Stomach (tissue), 9 donors: ENCODE measurements around the gene CCIN. TPM values are rescaled to one million over a fixed set of nuclear protein-coding genes. Genes with fewer than 3 reads are reported as not detected.
A peak's percentile ranks its signal among the peaks of the same experiment; 100 is the strongest.

ENCODE experiments used
- DNase-seq, 2 donors: peaks; one replicate each; pipeline versions ENCODE4 v3.0.0 to v3.0.0-alpha.2; 2013 to 2019
- H3K27ac ChIP-seq, 5 donors: fragments of 200-600 bp in 4 of 5; sonication (generic) in 4 of 5; one replicate each; pipeline ENCODE4 v1.5.1; 2013 to 2019; ENCODE audit warnings: mild to moderate bottlenecking in 1 of 5, moderate library complexity in 1 of 5
- H3K27me3 ChIP-seq, 3 donors: fragments of 200-600 bp; sonication (generic); one replicate each; pipeline ENCODE4 v1.5.1; 2017 to 2019; ENCODE audit warnings: mixed run types in 1 of 3
- H3K36me3 ChIP-seq, 4 donors: fragments of 200-600 bp; sonication (generic); 1 replicate in 3 of 4; 2 replicates in 1 of 4; pipeline ENCODE4 v1.5.1; 2016 to 2019
- H3K4me1 ChIP-seq, 4 donors: fragments of 200-600 bp; sonication (generic); one replicate each; pipeline ENCODE4 v1.5.1; 2016 to 2019
- H3K4me3 ChIP-seq, 4 donors: fragments of 200-600 bp; sonication (generic) in 3 of 4; one replicate each; pipeline ENCODE4 v1.5.1; 2016 to 2019; ENCODE audit warnings: mild to moderate bottlenecking in 1 of 4
- H3K9me3 ChIP-seq, 4 donors: fragments of 200-600 bp; sonication (generic); one replicate each; pipeline ENCODE4 v1.5.1; 2016 to 2019
- EP300 ChIP-seq: sonication (generic); formaldehyde crosslinking; IDR thresholded peaks from one replicate; pipeline ENCODE4 v1.6.1; 2017; ENCODE audit warnings: antibody characterized with exemption
- POLR2A ChIP-seq, 4 donors: fragments of 450-650 bp; IDR thresholded peaks; one replicate each; pipeline ENCODE4 v1.6.1; 2016; ENCODE audit warnings: antibody characterized with exemption in 4 of 4, control low read depth in 2 of 4, mild to moderate bottlenecking in 1 of 4, moderate library complexity in 1 of 4
- POLR2AphosphoS5 ChIP-seq, 3 donors: sonication (generic); formaldehyde crosslinking; IDR thresholded peaks; one replicate each; pipeline ENCODE4 v1.6.1; 2016; ENCODE audit warnings: antibody characterized with exemption in 3 of 3
- WGBS, 5 donors: extraction: QIAGEN DNeasy Blood & Tissue Kit in 3 of 5; methylation state at CpG; one replicate each; pipeline versions ENCODE4 v1.1.5 to v1.1.7; 2013 to 2018; 5-methylcytosine and 5-hydroxymethylcytosine counted together
- intact Hi-C: fragments of 100-400 bp; cut with DNase I; formaldehyde crosslinking; loops from one replicate; pipeline ENCODE4 v1.15.1; 2023; ENCODE audit warnings: low total_unique reads
- polyA plus RNA-seq, 3 donors: library from polyadenylated mRNA; stranded (reverse); fragments of 200-250 nt; gene quantifications; one replicate each; pipeline ENCODE4 v1.2.3, GENCODE V29; 2013
- total RNA-seq, 5 donors: library from RNA; depleted of rRNA; stranded (reverse); fragments of >200 nt; gene quantifications; one replicate each; pipeline versions ENCODE4 v1.1.0 to v1.2.3, GENCODE V29; 2014 to 2016
- TF ChIP-seq, protein P1 (sequence below), 7 experiments: fragments of 450-650 bp in 4 of 7; fragments of 200-600 bp in 3 of 7; sonication (generic) in 3 of 7; IDR thresholded peaks; one replicate each; pipeline ENCODE4 v1.5.1; 2016 to 2019; ENCODE audit warnings: antibody characterized with exemption in 7 of 7, control low read depth in 2 of 7, mild to moderate bottlenecking in 1 of 7
- donor health status: healthy with polysubstance abuse.
- donor health status: Bipolar disorder and iron deficiency.
- donor health status: healthy.

Gene CCIN
- total and polyA plus RNA-seq, 8 donors: 0.08 to 1.3 (median 0.45) TPM; not detected in 3

DNA sequence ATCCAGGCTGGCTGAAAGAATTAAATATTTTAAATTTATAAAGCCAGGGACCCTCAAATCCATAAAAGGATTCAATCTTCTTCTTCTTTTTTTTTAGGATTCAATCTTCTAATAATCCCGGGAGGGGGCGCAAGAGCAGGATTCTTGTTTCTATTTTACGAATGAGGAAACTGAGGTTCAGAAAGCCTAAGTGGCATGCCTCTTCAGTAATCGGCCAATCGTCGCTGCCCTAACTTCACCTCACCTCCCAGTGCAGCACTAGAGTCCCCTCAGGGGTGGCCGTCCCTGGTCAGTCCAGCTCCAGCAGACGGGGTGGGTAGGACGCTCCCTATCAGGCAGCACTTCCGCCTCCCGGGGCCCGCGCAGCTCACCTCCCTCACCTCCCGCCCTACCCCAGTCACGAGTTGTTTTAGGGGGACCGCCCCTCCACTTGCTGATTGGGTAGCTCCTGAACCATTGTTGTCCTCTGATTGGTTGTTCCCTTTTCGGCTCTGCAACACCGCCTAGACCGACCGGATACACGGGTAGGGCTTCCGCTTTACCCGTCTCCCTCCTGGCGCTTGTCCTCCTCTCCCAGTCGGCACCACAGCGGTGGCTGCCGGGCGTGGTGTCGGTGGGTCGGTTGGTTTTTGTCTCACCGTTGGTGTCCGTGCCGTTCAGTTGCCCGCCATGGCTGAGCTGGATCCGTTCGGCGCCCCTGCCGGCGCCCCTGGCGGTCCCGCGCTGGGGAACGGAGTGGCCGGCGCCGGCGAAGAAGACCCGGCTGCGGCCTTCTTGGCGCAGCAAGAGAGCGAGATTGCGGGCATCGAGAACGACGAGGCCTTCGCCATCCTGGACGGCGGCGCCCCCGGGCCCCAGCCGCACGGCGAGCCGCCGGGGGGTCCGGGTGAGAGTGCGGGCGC is 21.5 kb downstream of the CCIN start, which contains the start of gene CLTA:
Gene CLTA, plus strand, starts transcription at position 534 of the 902 bp plus-strand sequence. Its CDS starts 136 bp downstream, at position 670.
- Histone ChIP-seq H3K36me3 (peaks cover 0 to 6% (median 4%) of the 10 kb centered on the region in 4 donors), H3K4me3 (peak within 1 kb of the TSS; percentile 73 to 98 (median 90)), H3K27ac (peak within 1 kb of the TSS; percentile 88 to 98 (median 94)), H3K9me3 (no peaks in the 10 kb centered on the region), H3K27me3 (no peaks in the 10 kb centered on the region), H3K4me1 (peaks cover 31 to 46% (median 38%) of the 10 kb centered on the region in 4 donors)
- intact Hi-C loops: loop anchor here (5.0 kb wide), 1 partner anchor 137 kb away; no protein-coding TSS in a partner anchor
- WGBS, 5 donors: 0% methylated on average over 34 to 68 of the region's 68 CpGs
- TF ChIP-seq POLR2AphosphoS5 (IDR thresholded peaks at IDR 0.05): peak; percentile 44 to 98 (median 96)
- TF ChIP-seq EP300: no peak
- TF ChIP-seq, protein P1, sequence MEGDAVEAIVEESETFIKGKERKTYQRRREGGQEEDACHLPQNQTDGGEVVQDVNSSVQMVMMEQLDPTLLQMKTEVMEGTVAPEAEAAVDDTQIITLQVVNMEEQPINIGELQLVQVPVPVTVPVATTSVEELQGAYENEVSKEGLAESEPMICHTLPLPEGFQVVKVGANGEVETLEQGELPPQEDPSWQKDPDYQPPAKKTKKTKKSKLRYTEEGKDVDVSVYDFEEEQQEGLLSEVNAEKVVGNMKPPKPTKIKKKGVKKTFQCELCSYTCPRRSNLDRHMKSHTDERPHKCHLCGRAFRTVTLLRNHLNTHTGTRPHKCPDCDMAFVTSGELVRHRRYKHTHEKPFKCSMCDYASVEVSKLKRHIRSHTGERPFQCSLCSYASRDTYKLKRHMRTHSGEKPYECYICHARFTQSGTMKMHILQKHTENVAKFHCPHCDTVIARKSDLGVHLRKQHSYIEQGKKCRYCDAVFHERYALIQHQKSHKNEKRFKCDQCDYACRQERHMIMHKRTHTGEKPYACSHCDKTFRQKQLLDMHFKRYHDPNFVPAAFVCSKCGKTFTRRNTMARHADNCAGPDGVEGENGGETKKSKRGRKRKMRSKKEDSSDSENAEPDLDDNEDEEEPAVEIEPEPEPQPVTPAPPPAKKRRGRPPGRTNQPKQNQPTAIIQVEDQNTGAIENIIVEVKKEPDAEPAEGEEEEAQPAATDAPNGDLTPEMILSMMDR (IDR thresholded peaks at IDR 0.05): peak in 4 of 7 experiments; percentile 29 to 56 (median 42)
- TF ChIP-seq POLR2A (IDR thresholded peaks at IDR 0.05): peak in 2 of 4 donors; percentile 39 to 49
- peak; percentile 96 to 99 for DNase-seq

DNA sequence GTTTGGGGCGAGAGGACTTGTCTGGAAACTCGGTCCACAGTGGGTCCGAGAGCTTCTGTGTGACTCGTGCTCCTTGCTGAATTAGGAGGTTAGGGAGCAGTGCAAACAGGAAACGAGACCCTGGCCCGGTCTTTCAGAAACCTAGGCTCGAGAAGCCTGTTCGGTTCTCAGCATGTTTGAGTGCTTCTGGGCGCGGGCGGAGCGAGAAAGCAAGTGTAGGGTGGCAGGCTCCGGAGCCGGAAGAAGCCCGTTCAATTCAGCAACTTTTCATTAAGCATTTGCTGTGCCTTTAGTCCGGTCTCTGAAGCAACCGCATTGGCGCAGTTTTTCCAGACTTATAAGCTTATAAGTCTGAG is 22.1 kb downstream of the CCIN start:
- peak; percentile 35 to 64 for DNase-seq
- H3K9me3 ChIP-seq: no peaks in the 10 kb centered on the region
- no peaks in the 10 kb centered on the region for H3K27me3 ChIP-seq
- WGBS, 5 donors: 0 to 1% (median 1%) methylated on average over 14 to 18 of the region's 18 CpGs
- TF ChIP-seq POLR2A (IDR thresholded peaks at IDR 0.05) (no peak), EP300 (no peak), POLR2AphosphoS5 (IDR thresholded peaks at IDR 0.05) (no peak)
- TF ChIP-seq, protein P1 (IDR thresholded peaks at IDR 0.05): no peak
- intact Hi-C loops: loop anchor here (5.0 kb wide), 1 partner anchor 136 kb away; no protein-coding TSS in a partner anchor
- H3K36me3 ChIP-seq: peaks cover 0 to 10% (median 9%) of the 10 kb centered on the region in 4 donors
- peak overlapping the region; percentile 73 to 98 (median 90) for H3K4me3 ChIP-seq
- H3K4me1 ChIP-seq: peaks cover 31 to 52% (median 38%) of the 10 kb centered on the region in 4 donors
- peak overlapping the region; percentile 85 to 98 (median 94) for H3K27ac ChIP-seq

DNA sequence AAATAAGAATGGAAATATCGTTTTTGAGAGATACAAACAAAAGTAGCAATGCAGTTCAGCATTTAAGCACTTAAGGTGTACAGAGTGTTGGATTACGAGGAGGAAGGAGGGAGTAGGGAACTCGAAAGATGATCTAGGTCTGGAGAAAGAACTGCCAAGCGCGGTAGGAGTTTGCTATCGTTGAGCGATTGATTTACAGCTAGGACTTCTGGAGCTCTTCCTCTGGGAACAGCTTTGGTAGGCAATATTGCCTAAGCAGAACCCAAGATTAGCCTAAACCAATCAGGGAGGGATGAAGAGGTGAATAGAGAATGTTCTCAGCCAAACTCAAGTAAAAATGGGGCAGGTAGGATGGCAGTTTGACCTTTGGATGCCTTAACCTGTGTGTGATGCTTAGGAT is 22.5 kb downstream of the CCIN start:
- Histone ChIP-seq H3K9me3 (no peaks in the 10 kb centered on the region), H3K27me3 (no peaks in the 10 kb centered on the region), H3K36me3 (peaks cover 0 to 14% (median 9%) of the 10 kb centered on the region in 4 donors), H3K27ac (peak overlapping the region in 4 of 5 donors; percentile 88 to 98 (median 94)), H3K4me3 (peak overlapping the region; percentile 73 to 98 (median 90)), H3K4me1 (peaks cover 31 to 56% (median 41%) of the 10 kb centered on the region in 4 donors)
- no peak for TF ChIP-seq POLR2A (IDR thresholded peaks at IDR 0.05)
- TF ChIP-seq, protein P1 (IDR thresholded peaks at IDR 0.05): no peak
- no peak for TF ChIP-seq POLR2AphosphoS5 (IDR thresholded peaks at IDR 0.05)
- TF ChIP-seq EP300: no peak
- DNase-seq: no peak
- intact Hi-C loops: loop anchor here (5.0 kb wide), 1 partner anchor 136 kb away; no protein-coding TSS in a partner anchor
- 0 to 3% (median 1%) methylated on average over 7 of the region's 7 CpGs for WGBS, 5 donors

DNA sequence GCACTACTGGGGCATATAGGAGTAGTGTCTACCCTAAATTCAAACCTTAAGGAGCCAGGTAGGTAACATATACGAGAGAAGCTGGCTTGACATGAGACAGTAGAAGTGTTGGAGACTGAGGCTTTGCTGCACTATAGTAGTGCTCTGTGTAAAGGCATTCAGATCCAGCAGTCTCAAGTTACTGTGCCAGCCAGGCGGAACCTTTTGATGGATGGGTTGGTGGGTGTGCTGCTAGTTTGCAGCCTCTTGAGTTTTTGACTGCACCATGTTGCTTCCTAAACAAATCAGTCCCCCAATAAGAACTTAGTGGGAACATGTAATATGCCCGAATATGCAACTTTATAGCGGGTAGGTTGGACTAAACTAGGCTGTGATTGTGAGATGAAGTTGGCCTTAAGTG is 23.0 kb downstream of the CCIN start:
- no peaks in the 10 kb centered on the region for H3K9me3 ChIP-seq
- TF ChIP-seq, protein P1 (IDR thresholded peaks at IDR 0.05): no peak
- no peak for TF ChIP-seq EP300
- no peak for TF ChIP-seq POLR2A (IDR thresholded peaks at IDR 0.05)
- TF ChIP-seq POLR2AphosphoS5 (IDR thresholded peaks at IDR 0.05): no peak
- DNase-seq: no peak
- H3K27ac ChIP-seq: peak overlapping the region in 2 of 5 donors; percentile 88 to 98
- peaks cover 0 to 19% (median 11%) of the 10 kb centered on the region in 4 donors for H3K36me3 ChIP-seq
- peak overlapping the region; percentile 73 to 98 (median 90) for H3K4me3 ChIP-seq
- intact Hi-C loops: loop anchor here (5.0 kb wide), 1 partner anchor 135 kb away; no protein-coding TSS in a partner anchor
- WGBS, 5 donors: 53 to 63% (median 54%) methylated on average over 4 of the region's 4 CpGs
- H3K4me1 ChIP-seq: peaks cover 31 to 61% (median 46%) of the 10 kb centered on the region in 4 donors
- H3K27me3 ChIP-seq: no peaks in the 10 kb centered on the region
